CD4-positive, alpha-beta memory T cell (primary cell): ENCODE data around the gene DHH. TPM values are rescaled to one million over a fixed set of nuclear protein-coding genes. Genes with fewer than 3 reads are reported as not detected.
A peak's percentile ranks its signal among the peaks of the same experiment; 100 is the strongest.
"Not testable (repeated sequence)": the region's sequence is repeated elsewhere in the genome, so short reads cannot be mapped to it uniquely, and the experiment has no call there.

Experiments used
- CTCF ChIA-PET: fragments of 350-600 bp; sonication (Branson Sonifier 250); formaldehyde crosslinking; loops from one replicate; lab custom pipeline; 2021; ENCODE audit warnings: inconsistent platforms; ENCODE audit not compliant: partially characterized antibody; lab: Charles Lee
- POLR2A ChIA-PET: fragments of 350-600 bp; sonication (Branson Sonifier 250); formaldehyde crosslinking; loops from one replicate; lab custom pipeline; 2021; ENCODE audit not compliant: partially characterized antibody; lab: Charles Lee
- DNase-seq, 5 donors: peaks; one replicate each; pipeline versions ENCODE4 v3.0.0 to v3.0.0-alpha.2; 2020 to 2022; ENCODE audit warnings: mixed read lengths in 1 of 5
- H3K27ac ChIP-seq: one replicate; pipeline ENCODE4 v1.7.0; 2013; ENCODE audit warnings: low read depth, low read length
- H3K27me3 ChIP-seq: 2 replicates; pipeline ENCODE4 v1.7.0; 2013; ENCODE audit warnings: mild to moderate bottlenecking, low read length, moderate library complexity; ENCODE audit not compliant: insufficient read depth
- H3K36me3 ChIP-seq: 2 replicates; pipeline ENCODE4 v1.7.0; 2013; ENCODE audit warnings: mild to moderate bottlenecking, low read length, moderate library complexity; ENCODE audit not compliant: insufficient read depth
- H3K4me1 ChIP-seq: 2 replicates; pipeline ENCODE4 v1.7.0; 2013; ENCODE audit warnings: mild to moderate bottlenecking, low read length, moderate library complexity; ENCODE audit not compliant: insufficient read depth
- H3K4me3 ChIP-seq, 2 donors: one replicate each; pipeline ENCODE4 v1.7.0; 2013; ENCODE audit warnings: low read length in 2 of 2, mild to moderate bottlenecking in 1 of 2
- H3K9me3 ChIP-seq, 2 donors: one replicate each; pipeline ENCODE4 v1.7.0; 2013; ENCODE audit warnings: low read length in 2 of 2, control low read depth in 1 of 2; ENCODE audit not compliant: control insufficient read depth in 1 of 2
- H3K27ac Mint-ChIP-seq, 7 donors: one replicate each; pipeline ENCODE4 v1.8.0; 2020 to 2021; ENCODE audit warnings: mixed read lengths in 7 of 7, mild to moderate bottlenecking in 6 of 7, inconsistent platforms in 3 of 7, moderate library complexity in 3 of 7
- H3K27me3 Mint-ChIP-seq, 2 donors: one replicate each; pipeline ENCODE4 v1.8.0; 2020 to 2021; ENCODE audit warnings: mixed read lengths in 2 of 2
- H3K36me3 Mint-ChIP-seq, 2 donors: one replicate each; pipeline ENCODE4 v1.8.0; 2020 to 2021; ENCODE audit warnings: mixed read lengths in 2 of 2, inconsistent platforms in 1 of 2, mild to moderate bottlenecking in 1 of 2
- H3K4me1 Mint-ChIP-seq, 4 donors: one replicate each; pipeline ENCODE4 v1.8.0; 2020 to 2021; ENCODE audit warnings: mixed read lengths in 4 of 4, mild to moderate bottlenecking in 1 of 4
- H3K4me3 Mint-ChIP-seq, 8 donors: one replicate each; pipeline ENCODE4 v1.8.0; 2020 to 2021; ENCODE audit warnings: mixed read lengths in 8 of 8, mild to moderate bottlenecking in 7 of 8, moderate library complexity in 6 of 8, inconsistent platforms in 3 of 8
- H3K9me3 Mint-ChIP-seq, 8 donors: one replicate each; pipeline ENCODE4 v1.8.0; 2020 to 2021; ENCODE audit warnings: mixed read lengths in 8 of 8, mild to moderate bottlenecking in 5 of 8, inconsistent platforms in 3 of 8, moderate library complexity in 1 of 8
- intact Hi-C: fragments of 100-400 bp; cut with micrococcal nuclease; formaldehyde crosslinking; loops from one replicate; pipeline ENCODE4 v1.15.1; 2023
- polyA plus RNA-seq, 2 donors: library from polyadenylated mRNA; unstranded; fragments of 300-500 nt; fragmentation: Illumina TruSeq; gene quantifications; one replicate each; pipeline ENCODE4 v1.2.3, GENCODE V29; 2021
- total RNA-seq, 2 experiments: library from RNA; stranded (reverse); gene quantifications; one replicate each; pipeline ENCODE4 v1.2.3, GENCODE V29; 2021

DHH gene
- total and polyA plus RNA-seq, 4 experiments from 2014 or later: 0.35 to 0.44 TPM; not detected in 2

- intact Hi-C loops: loop anchor here (1.0 to 10.0 kb wide), 7 partner anchors 19 to 135 kb away; partner anchors contain the start of genes KMT2D, LMBR1L, PRKAG1 and TUBA1C
- peaks cover 24 to 63% (median 36%) of the 10 kb centered on the region in 4 donors for H3K4me1 Mint-ChIP-seq
- H3K4me3 Mint-ChIP-seq: peak overlapping the region; percentile 97 to 99 (median 98)
- Histone ChIP-seq H3K4me3 (peak overlapping the region; percentile 94 to 97), H3K36me3 (peaks cover 28% of the 10 kb centered on the region), H3K9me3 (no peaks in the 10 kb centered on the region), H3K4me1 (peaks cover 42% of the 10 kb centered on the region), H3K27me3 (no peaks in the 10 kb centered on the region), H3K27ac (peak overlapping the region; percentile 94)
- ChIA-PET CTCF (interaction anchor here (0.6 to 5.2 kb wide), 20 partner anchors 9 to 565 kb away, joined by 3 to 76 read pairs (median 5); partner anchors contain the start of genes DHH, LMBR1L and TUBA1A), POLR2A (interaction anchor here (1.1 to 7.3 kb wide), 23 partner anchors 9 to 278 kb away, joined by 3 to 394 read pairs (median 16); partner anchors contain the start of genes DDX23, DHH, KMT2D and LMBR1L)
- no peaks in the 10 kb centered on the region for H3K27me3 Mint-ChIP-seq
- peaks cover 0 to 4% (median 0%) of the 10 kb centered on the region in 8 donors for H3K9me3 Mint-ChIP-seq
- peaks cover 31 to 42% of the 10 kb centered on the region in 2 donors for H3K36me3 Mint-ChIP-seq
- peak overlapping the region; percentile 98 to 99 (median 99) for H3K27ac Mint-ChIP-seq
- DNase-seq: peak in 1 of 5 donors; percentile 43
These were observed 34.9 kb upstream of the DHH start for GRCh38 chr12:49129332-49130150.

- H3K27me3 ChIP-seq, intact Hi-C loops, H3K27me3 Mint-ChIP-seq, H3K4me3 ChIP-seq, H3K9me3 ChIP-seq, DNase-seq, H3K27ac ChIP-seq, H3K9me3 Mint-ChIP-seq: not testable (repeated sequence)
- Mint-ChIP-seq H3K36me3 (peaks cover 31 to 42% of the 10 kb centered on the region in 2 donors), H3K27ac (peak overlapping the region in 6 of 7 donors; percentile 35 to 91 (median 83)), H3K4me3 (peak overlapping the region in 4 of 8 donors; percentile 24 to 61 (median 51)), H3K4me1 (peaks cover 24 to 59% (median 35%) of the 10 kb centered on the region in 4 donors)
- Histone ChIP-seq H3K36me3 (peaks cover 28% of the 10 kb centered on the region), H3K4me1 (peaks cover 40% of the 10 kb centered on the region)
- ChIA-PET POLR2A (interaction anchor here (0.8 to 7.3 kb wide), 6 partner anchors 13 to 61 kb away, joined by 3 to 394 read pairs (median 3); partner anchors contain the start of genes LMBR1L and TUBA1A), CTCF (interaction anchor here (0.6 to 2.1 kb wide), 7 partner anchors 10 to 84 kb away, joined by 3 to 10 read pairs (median 3); no protein-coding TSS in a partner anchor)
These were observed 33.4 kb upstream of the DHH start for GRCh38 chr12:49127971-49128370.

GRCh38 chr12:49126852-49127763, 32.5 kb upstream of the DHH start:
- Histone ChIP-seq H3K4me1 (peaks cover 32% of the 10 kb centered on the region), H3K9me3 (no peaks in the 10 kb centered on the region), H3K4me3 (no peak overlapping the region), H3K27ac (peak overlapping the region; percentile 5), H3K27me3 (no peaks in the 10 kb centered on the region), H3K36me3 (peaks cover 28% of the 10 kb centered on the region)
- Mint-ChIP-seq H3K27me3 (no peaks in the 10 kb centered on the region), H3K4me1 (peaks cover 21 to 52% (median 31%) of the 10 kb centered on the region in 4 donors), H3K9me3 (peaks cover 0 to 6% (median 0%) of the 10 kb centered on the region in 8 donors), H3K27ac (peak overlapping the region; percentile 60 to 92 (median 81)), H3K36me3 (peaks cover 31 to 42% of the 10 kb centered on the region in 2 donors), H3K4me3 (peak overlapping the region in 4 of 8 donors; percentile 24 to 61 (median 51))
- intact Hi-C loops: no loop called here
- ChIA-PET POLR2A (interaction anchor here (0.8 to 7.3 kb wide), 6 partner anchors 13 to 62 kb away, joined by 3 to 394 read pairs (median 3); partner anchors contain the start of genes LMBR1L and TUBA1A), CTCF (interaction anchor here (0.6 to 2.1 kb wide), 7 partner anchors 9 to 83 kb away, joined by 3 to 10 read pairs (median 3); no protein-coding TSS in a partner anchor)
- DNase-seq: no peak

DNA sequence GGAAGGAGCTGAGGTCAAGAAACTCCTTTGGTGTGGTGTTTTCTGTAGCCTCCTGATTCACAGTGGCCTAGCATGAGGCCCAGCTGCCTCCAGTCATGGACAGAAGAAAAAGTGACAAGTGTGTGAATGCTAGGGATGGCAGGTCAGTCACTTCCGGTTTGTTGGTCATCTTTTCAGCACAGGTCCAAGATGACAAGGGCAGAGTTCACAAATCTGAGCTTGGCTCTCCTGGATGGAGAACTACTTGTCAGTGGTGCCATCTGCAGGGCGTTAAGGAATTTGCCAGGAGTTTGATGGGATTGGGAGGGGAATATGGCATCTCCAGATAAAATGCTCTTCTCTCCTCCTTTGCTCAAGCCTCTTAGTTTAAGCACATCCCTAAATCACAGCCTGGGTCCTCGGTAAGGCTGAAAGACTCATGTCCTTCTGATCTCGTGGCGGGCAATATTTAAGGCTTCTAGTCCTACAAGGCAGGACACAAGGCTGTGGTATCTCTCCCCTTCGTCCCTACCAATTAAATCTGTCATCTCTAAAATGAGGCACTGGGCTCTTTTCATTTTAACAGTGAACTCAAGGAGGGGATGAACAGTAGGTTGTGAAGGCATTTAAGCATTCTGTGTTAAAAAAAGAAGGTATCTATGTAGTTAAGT, 26.6 kb upstream of the DHH start:
- POLR2A ChIA-PET: interaction anchor here (0.9 to 2.6 kb wide), 2 partner anchors 9 to 12 kb away, joined by 4 to 15 read pairs; partner anchors contain the start of gene TUBA1B
- Mint-ChIP-seq H3K36me3 (no peaks in the 10 kb centered on the region), H3K4me3 (no peak overlapping the region), H3K27ac (no peak overlapping the region), H3K9me3 (peaks cover 0 to 2% (median 0%) of the 10 kb centered on the region in 8 donors), H3K27me3 (no peaks in the 10 kb centered on the region), H3K4me1 (peaks cover 0 to 1% (median 0%) of the 10 kb centered on the region in 4 donors)
- intact Hi-C loops: no loop called here
- Histone ChIP-seq H3K27ac (no peak overlapping the region), H3K27me3 (no peaks in the 10 kb centered on the region), H3K9me3 (no peaks in the 10 kb centered on the region), H3K4me3 (no peak overlapping the region), H3K36me3 (no peaks in the 10 kb centered on the region), H3K4me1 (no peaks in the 10 kb centered on the region)
- CTCF ChIA-PET: interaction anchor here (0.8 to 2.0 kb wide), 4 partner anchors 9 to 56 kb away, joined by 4 to 8 read pairs (median 6); partner anchors contain the start of gene LMBR1L
- DNase-seq: no peak

DNA sequence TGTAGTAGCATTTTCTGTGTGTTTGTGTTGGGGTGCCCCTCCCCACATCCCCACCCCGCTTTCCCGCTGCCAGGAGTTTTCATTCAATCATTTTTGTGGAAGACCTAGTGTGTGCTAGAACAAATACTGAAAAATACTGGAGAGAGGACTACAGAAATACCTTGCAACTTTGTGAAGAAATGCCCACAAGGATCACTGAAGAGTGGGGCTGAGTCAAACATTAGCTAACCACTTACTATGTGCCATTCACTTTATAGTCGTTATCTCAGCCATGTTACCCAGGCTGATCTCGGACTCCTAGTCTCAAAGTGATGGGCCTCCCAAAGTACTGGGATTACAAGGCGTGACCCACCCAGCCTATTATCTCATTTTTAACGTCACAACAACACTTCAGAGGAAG, 16.6 kb upstream of the DHH start:
- Histone ChIP-seq H3K27me3 (no peaks in the 10 kb centered on the region), H3K9me3 (no peaks in the 10 kb centered on the region), H3K27ac (peak overlapping the region; percentile 88), H3K4me3 (peak overlapping the region; percentile 14 to 92), H3K36me3 (peaks cover 6% of the 10 kb centered on the region), H3K4me1 (peaks cover 22% of the 10 kb centered on the region)
- no peak for DNase-seq
- no peaks in the 10 kb centered on the region for H3K9me3 Mint-ChIP-seq
- peaks cover 23 to 44% (median 35%) of the 10 kb centered on the region in 4 donors for H3K4me1 Mint-ChIP-seq
- intact Hi-C loops: no loop called here
- peaks cover 6 to 22% of the 10 kb centered on the region in 2 donors for H3K36me3 Mint-ChIP-seq
- ChIA-PET POLR2A (interaction anchor here (0.7 to 8.3 kb wide), 14 partner anchors 11 to 259 kb away, joined by 3 to 189 read pairs (median 14); partner anchors contain the start of genes DDX23, DHH, KMT2D and RHEBL1), CTCF (interaction anchor here (0.9 to 9.2 kb wide), 10 partner anchors 9 to 78 kb away, joined by 3 to 85 read pairs (median 6); partner anchors contain the start of genes DHH, TUBA1A and TUBA1B)
- H3K27ac Mint-ChIP-seq: peak overlapping the region; percentile 94 to 99 (median 98)
- peak overlapping the region; percentile 91 to 99 (median 98) for H3K4me3 Mint-ChIP-seq
- H3K27me3 Mint-ChIP-seq: no peaks in the 10 kb centered on the region
